Ishikawa (cell line): ENCODE data around the gene LILRB3.

ENCODE experiments used
- CREB1 ChIP-seq: IDR thresholded peaks from 2 replicates; pipeline ENCODE4 v1.6.1; 2012; ENCODE audit warnings: low read depth
- EGR1 ChIP-seq: IDR thresholded peaks from 2 replicates; pipeline ENCODE4 v1.6.1; 2012
- EP300 ChIP-seq: IDR thresholded peaks from 2 replicates; pipeline ENCODE4 v1.6.1; 2012; ENCODE audit warnings: borderline replicate concordance
- FOXM1 ChIP-seq: IDR thresholded peaks from 2 replicates; pipeline ENCODE4 v1.6.1; 2012; ENCODE audit warnings: low read depth, borderline replicate concordance
- MAX ChIP-seq: IDR thresholded peaks from 2 replicates; pipeline ENCODE4 v1.6.1; 2012
- NFIC ChIP-seq: IDR thresholded peaks from 2 replicates; pipeline ENCODE4 v1.6.1; 2012
- RAD21 ChIP-seq: IDR thresholded peaks from 2 replicates; pipeline ENCODE4 v1.6.1; 2012; ENCODE audit warnings: low read depth
- REST ChIP-seq: IDR thresholded peaks from 2 replicates; pipeline ENCODE4 v1.6.1; 2012; ENCODE audit warnings: low read depth, mild to moderate bottlenecking
- TAF1 ChIP-seq: IDR thresholded peaks from 2 replicates; pipeline ENCODE4 v1.6.1; 2012; ENCODE audit warnings: low read depth, mild to moderate bottlenecking
- TCF12 ChIP-seq: IDR thresholded peaks from 2 replicates; pipeline ENCODE4 v1.6.1; 2012; ENCODE audit warnings: low read depth
- TEAD4 ChIP-seq: IDR thresholded peaks from 2 replicates; pipeline ENCODE4 v1.6.1; 2012
- YY1 ChIP-seq: IDR thresholded peaks from 2 replicates; pipeline ENCODE4 v1.6.1; 2012; ENCODE audit warnings: low read depth
- TF ChIP-seq, protein P1 (sequence below): IDR thresholded peaks from 2 replicates; pipeline ENCODE4 v1.6.1; 2012

GRCh38 chr19:54186351-54186750 lies 36.5 kb downstream of the LILRB3 start:
- no peak for TF ChIP-seq EGR1
- no peak for TF ChIP-seq RAD21
- no peak for TF ChIP-seq NFIC
- no peak for TF ChIP-seq MAX
- TF ChIP-seq, protein P1, sequence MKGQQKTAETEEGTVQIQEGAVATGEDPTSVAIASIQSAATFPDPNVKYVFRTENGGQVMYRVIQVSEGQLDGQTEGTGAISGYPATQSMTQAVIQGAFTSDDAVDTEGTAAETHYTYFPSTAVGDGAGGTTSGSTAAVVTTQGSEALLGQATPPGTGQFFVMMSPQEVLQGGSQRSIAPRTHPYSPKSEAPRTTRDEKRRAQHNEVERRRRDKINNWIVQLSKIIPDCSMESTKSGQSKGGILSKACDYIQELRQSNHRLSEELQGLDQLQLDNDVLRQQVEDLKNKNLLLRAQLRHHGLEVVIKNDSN: no peak
- no peak for TF ChIP-seq TCF12
- no peak for TF ChIP-seq REST
- no peak for TF ChIP-seq EP300
- TF ChIP-seq YY1: no peak
- no peak for TF ChIP-seq FOXM1
- no peak for TF ChIP-seq TAF1
- TF ChIP-seq TEAD4: no peak
- no peak for TF ChIP-seq CREB1
